H1 (cell line): ENCODE data around the gene SF3B1. TPM values are rescaled to one million over a fixed set of nuclear protein-coding genes. Genes with fewer than 3 reads are reported as not detected.

ENCODE experiments used
- CTCF ChIA-PET: fragments of 300-600 bp; sonication (Branson Sonifier 250); formaldehyde crosslinking; loops from one replicate; lab custom pipeline; 2021; ENCODE audit not compliant: partially characterized antibody; lab: Charles Lee
- POLR2A ChIA-PET: fragments of 300-600 bp; sonication (Branson Sonifier 250); formaldehyde crosslinking; loops from one replicate; lab custom pipeline; 2021; ENCODE audit warnings: inconsistent platforms; ENCODE audit not compliant: partially characterized antibody; lab: Charles Lee
- DNase-seq, 2 experiments: peaks; one replicate each; pipeline versions ENCODE4 v3.0.0 to v3.0.0-alpha.2; 2010 to 2022; ENCODE audit warnings: low spot score in 2 of 2, low read depth in 1 of 2, mixed read lengths in 1 of 2
- FAIRE-seq: peaks from 2 replicates; lab custom pipeline; 2011; peaks lifted over from hg19 to GRCh38; lab: Jason Lieb, UNC
- H2AFZ ChIP-seq: 2 replicates; pipeline ENCODE4 v1.8.1; 2012; ENCODE audit warnings: low read length, inconsistent platforms
- H2AK5ac ChIP-seq: 2 replicates; pipeline ENCODE4 v1.6.1; 2013; ENCODE audit warnings: low read depth, low read length
- H2BK120ac ChIP-seq: replicated peaks from 2 replicates; pipeline ENCODE3; 2013; ENCODE audit warnings: low read depth, low read length, inconsistent platforms
- H2BK12ac ChIP-seq: 2 replicates; pipeline ENCODE4 v1.6.1; 2013; ENCODE audit warnings: low read depth, low read length
- H2BK15ac ChIP-seq: 2 replicates; pipeline ENCODE4 v1.6.1; 2013; ENCODE audit warnings: low read length
- H2BK20ac ChIP-seq: 2 replicates; pipeline ENCODE4 v1.6.1; 2013; ENCODE audit warnings: low read length
- H2BK5ac ChIP-seq: 2 replicates; pipeline ENCODE4 v1.6.1; 2013; ENCODE audit warnings: low read depth, low read length
- H3K14ac ChIP-seq: 2 replicates; pipeline ENCODE4 v1.6.1; 2013; ENCODE audit warnings: inconsistent platforms; ENCODE audit not compliant: insufficient read length
- H3K18ac ChIP-seq: 2 replicates; pipeline ENCODE4 v1.6.1; 2013; ENCODE audit warnings: low read length; ENCODE audit errors: extremely low read depth
- H3K23ac ChIP-seq: 2 replicates; pipeline ENCODE4 v1.6.1; 2013; ENCODE audit warnings: inconsistent platforms; ENCODE audit not compliant: insufficient read length
- H3K23me2 ChIP-seq: 2 replicates; pipeline ENCODE4 v1.6.1; 2013; ENCODE audit warnings: low read depth, low read length
- H3K27ac ChIP-seq: 2 replicates; pipeline ENCODE4 v1.6.1; 2011; ENCODE audit warnings: low read depth, low read length, inconsistent platforms
- H3K27me3 ChIP-seq, 4 experiments: replicated peaks in 1 of 4; 1 replicate in 1 of 4; 2 replicates in 3 of 4; pipeline versions ENCODE4 v1.6.1 to v1.8.1; 2011 to 2013; ENCODE audit warnings: low read length in 3 of 4, mild to moderate bottlenecking in 3 of 4, inconsistent platforms in 2 of 4, mixed read lengths in 2 of 4, moderate library complexity in 1 of 4; ENCODE audit not compliant: control insufficient read depth in 3 of 4, insufficient read depth in 3 of 4; ENCODE audit errors: extremely low read depth in 1 of 4
- H3K36me3 ChIP-seq, 4 experiments: 2 replicates each; pipeline versions ENCODE4 v1.6.1 to v1.8.1; 2011 to 2013; ENCODE audit warnings: mild to moderate bottlenecking in 4 of 4, low read length in 3 of 4, moderate library complexity in 2 of 4, control low read depth in 1 of 4, inconsistent platforms in 1 of 4; ENCODE audit not compliant: insufficient read depth in 4 of 4, control insufficient read depth in 2 of 4
- H3K4ac ChIP-seq: replicated peaks from 2 replicates; pipeline ENCODE3; 2013; ENCODE audit warnings: low read length, low read depth, mixed read lengths, inconsistent platforms; ENCODE audit not compliant: insufficient read length
- H3K4me1 ChIP-seq, 4 experiments: replicated peaks in 1 of 4; 1 replicate in 1 of 4; 2 replicates in 3 of 4; pipeline versions ENCODE4 v1.6.1 to v1.8.1; 2011 to 2013; ENCODE audit warnings: low read length in 3 of 4, inconsistent platforms in 2 of 4, mixed read lengths in 1 of 4; ENCODE audit not compliant: insufficient read depth in 4 of 4, control insufficient read depth in 3 of 4
- H3K4me2 ChIP-seq, 2 experiments: 2 replicates each; pipeline versions ENCODE4 v1.6.1 to v1.8.1; 2011 to 2013; ENCODE audit warnings: low read depth in 2 of 2, low read length in 2 of 2, control low read depth in 1 of 2, inconsistent platforms in 1 of 2, mild to moderate bottlenecking in 1 of 2; ENCODE audit not compliant: insufficient read depth in 1 of 2
- H3K4me3 ChIP-seq, 4 experiments: fragments of 200-600, 300-600 bp in 1 of 4; sonication (generic), shearing (Covaris generic), sonication (Bioruptor Twin) in 1 of 4; 2 replicates each; pipeline versions ENCODE4 v1.5.1 to v1.8.1; 2011 to 2016; ENCODE audit warnings: low read length in 4 of 4, low read depth in 3 of 4, control low read depth in 2 of 4, inconsistent platforms in 2 of 4, mild to moderate bottlenecking in 2 of 4, mixed read lengths in 1 of 4, moderate library complexity in 1 of 4; ENCODE audit not compliant: insufficient read depth in 2 of 4; ENCODE audit errors: extremely low read depth in 1 of 4
- H3K56ac ChIP-seq: replicated peaks from 2 replicates; pipeline ENCODE3; 2013; ENCODE audit warnings: low read depth, mild to moderate bottlenecking, mixed read lengths, low read length, inconsistent platforms; ENCODE audit not compliant: insufficient read length
- H3K79me1 ChIP-seq: 2 replicates; pipeline ENCODE4 v1.6.1; 2013; ENCODE audit warnings: low read depth, low read length, control low read depth
- H3K79me2 ChIP-seq, 2 experiments: 2 replicates each; pipeline versions ENCODE4 v1.6.1 to v1.8.1; 2012 to 2013; ENCODE audit warnings: low read length in 2 of 2, mild to moderate bottlenecking in 2 of 2, inconsistent platforms in 1 of 2; ENCODE audit not compliant: insufficient read depth in 2 of 2, control insufficient read depth in 1 of 2
- H3K9ac ChIP-seq, 4 experiments: replicated peaks in 1 of 4; 1 replicate in 1 of 4; 2 replicates in 3 of 4; pipeline versions ENCODE4 v1.6.1 to v1.8.1; 2011 to 2013; ENCODE audit warnings: low read depth in 3 of 4, low read length in 3 of 4, control low read depth in 2 of 4, mild to moderate bottlenecking in 2 of 4, moderate library complexity in 2 of 4, inconsistent platforms in 1 of 4; ENCODE audit errors: extremely low read depth in 1 of 4
- H3K9me3 ChIP-seq, 2 experiments: 2 replicates each; pipeline versions ENCODE4 v1.6.1 to v1.8.1; 2012 to 2013; ENCODE audit warnings: mild to moderate bottlenecking in 2 of 2, moderate library complexity in 2 of 2, control low read depth in 1 of 2, inconsistent platforms in 1 of 2, low read depth in 1 of 2, low read length in 1 of 2, mixed read lengths in 1 of 2; ENCODE audit not compliant: insufficient read depth in 2 of 2
- H4K20me1 ChIP-seq, 2 experiments: replicated peaks in 1 of 2; 2 replicates each; pipeline versions ENCODE3 to v1.8.1; 2011 to 2013; ENCODE audit warnings: inconsistent platforms in 2 of 2, low read length in 2 of 2, mild to moderate bottlenecking in 1 of 2; ENCODE audit not compliant: insufficient read depth in 2 of 2, control insufficient read depth in 1 of 2
- H4K5ac ChIP-seq: 2 replicates; pipeline ENCODE4 v1.6.1; 2013; ENCODE audit warnings: low read length, low read depth, mixed read lengths, inconsistent platforms; ENCODE audit not compliant: insufficient read length
- H4K8ac ChIP-seq: 2 replicates; pipeline ENCODE4 v1.8.0; 2013; ENCODE audit warnings: mild to moderate bottlenecking, moderate library complexity, low read length, inconsistent platforms; ENCODE audit not compliant: insufficient read depth; ENCODE audit errors: extremely low read depth
- H4K91ac ChIP-seq: replicated peaks from 2 replicates; pipeline ENCODE3; 2013; ENCODE audit warnings: low read length, mixed read lengths, inconsistent platforms; ENCODE audit not compliant: insufficient read length
- TAF1 ChIP-seq: IDR thresholded peaks from 2 replicates; pipeline ENCODE4 v1.6.1; 2011; ENCODE audit warnings: mild to moderate bottlenecking, low read depth, low read length
- WGBS, 2 experiments: shearing (Covaris generic) in 1 of 2; methylation state at CpG; one replicate each; pipeline versions ENCODE4 v1.1.6 to v1.1.7; 2013 to 2015; ENCODE audit warnings: low lambda C conversion rate in 2 of 2, mixed read lengths in 2 of 2, inconsistent platforms in 1 of 2, low coverage in 1 of 2, missing lambda C conversion rate in 1 of 2; ENCODE audit not compliant: insufficient replicate concordance in 2 of 2, insufficient coverage in 1 of 2, insufficient read length in 1 of 2; ENCODE audit errors: extremely low coverage in 1 of 2, missing lambda C conversion rate in 1 of 2; 5-methylcytosine and 5-hydroxymethylcytosine counted together
- polyA plus RNA-seq, 7 experiments: library from polyadenylated mRNA; depleted of rRNA in 3 of 7; stranded (reverse) in 5 of 7; unstranded in 2 of 7; fragments of >200 nt in 5 of 7; fragments of 200-250 nt in 2 of 7; gene quantifications; 1 replicate in 5 of 7; 2 replicates in 1 of 7; 4 replicates in 1 of 7; pipeline versions ENCODE4 v1.2.1 to v1.2.3, GENCODE V29; 2011 to 2013; ENCODE audit warnings: missing spikeins in 2 of 7, mixed read lengths in 2 of 7
- total RNA-seq: library from RNA; stranded (reverse); fragmentation: NEBNext Ultra II Directional; extraction: Animal tissue kit (Norgen Biotek cat#: 25700); gene quantifications from 2 replicates; pipeline ENCODE4 v1.2.1, GENCODE V29; 2021

The SF3B1 gene
- total and polyA plus RNA-seq, 2 of the 8 experiments (the other 6 are each of a cell fraction or from before 2014, with no cell fraction given): 320 to 403 TPM

GRCh38 chr2:197357986-197358385 is 76.8 kb downstream of the SF3B1 start:
- CTCF ChIA-PET: interaction anchor here (0.6 to 3.5 kb wide), 14 partner anchors 13 to 769 kb away, joined by 3 to 19 read pairs (median 5); no protein-coding TSS in a partner anchor
- H3K9me3 ChIP-seq: no peaks in the 10 kb centered on the region
- 100% methylated on average over 1 of the region's 1 CpG; no CpG with 5 or more reads in 1 of the 2 experiments for WGBS, 2 experiments

More at GRCh38 chr2:197357986-197358385, 76.8 kb downstream of the SF3B1 start:
- Histone ChIP-seq H2BK5ac (no peak overlapping the region), H3K79me2 (no peaks in the 10 kb centered on the region), H2BK12ac (no peak overlapping the region), H2BK20ac (no peak overlapping the region), H3K56ac (no peak overlapping the region), H4K91ac (no peak overlapping the region), H3K4ac (no peak overlapping the region), H3K23me2 (no peaks in the 10 kb centered on the region), H3K27ac (no peak overlapping the region), H2AFZ (no peak overlapping the region), H3K4me2 (no peak overlapping the region), H2AK5ac (no peak overlapping the region), H3K18ac (no peak overlapping the region), H4K8ac (no peak overlapping the region), H3K27me3 (no peaks in the 10 kb centered on the region), H3K36me3 (no peaks in the 10 kb centered on the region), H3K4me1 (no peaks in the 10 kb centered on the region), H3K4me3 (no peak overlapping the region), H4K5ac (no peak overlapping the region), H4K20me1 (no peaks in the 10 kb centered on the region), H3K79me1 (no peaks in the 10 kb centered on the region), H3K9ac (no peak overlapping the region), H3K14ac (no peak overlapping the region), H2BK120ac (no peak overlapping the region), H3K23ac (no peak overlapping the region), H2BK15ac (no peak overlapping the region)
- DNase-seq: no peak
- no peak for TF ChIP-seq TAF1
- FAIRE-seq: no peak
- POLR2A ChIA-PET: no interaction called here
